ENCODE measurements around the gene SMC3.

SMC3 gene

DNA sequence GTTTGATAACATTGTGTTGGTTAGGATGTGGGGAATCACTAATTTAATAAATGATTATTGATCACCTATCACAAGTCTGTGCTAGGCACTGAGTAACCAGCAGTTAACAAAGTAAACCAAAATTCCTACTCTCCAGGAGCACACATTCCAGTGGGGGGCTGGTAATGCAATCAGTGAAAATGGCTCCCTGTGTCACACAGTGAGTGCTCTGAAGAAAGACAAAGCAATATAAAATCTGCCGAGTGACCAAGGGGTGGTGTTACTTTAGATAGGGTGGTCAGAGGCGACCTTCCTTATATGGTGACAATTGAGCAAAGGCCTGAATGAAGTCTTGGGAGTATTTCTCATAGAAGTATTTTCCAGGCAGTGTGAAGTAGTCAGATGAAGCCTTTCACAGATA is 13.6 kb upstream of the SMC3 start:
- no peaks in the 10 kb centered on the region for H3K36me3 ChIP-seq (ENCODE audit: insufficient read depth, low read length)
- H3K4me3 ChIP-seq (ENCODE audit: low read length) = no peak overlapping the region
- peaks cover 3% of the 10 kb centered on the region for H3K9me3 ChIP-seq (ENCODE audit: low read length)
- H3K27me3 ChIP-seq (ENCODE audit: insufficient read depth, low read length) = peaks cover 6% of the 10 kb centered on the region
- H3K4me1 ChIP-seq (ENCODE audit: insufficient read depth, low read length) = no peaks in the 10 kb centered on the region
- H2AFZ ChIP-seq (ENCODE audit: low read depth, low read length) = no peak overlapping the region

DNA sequence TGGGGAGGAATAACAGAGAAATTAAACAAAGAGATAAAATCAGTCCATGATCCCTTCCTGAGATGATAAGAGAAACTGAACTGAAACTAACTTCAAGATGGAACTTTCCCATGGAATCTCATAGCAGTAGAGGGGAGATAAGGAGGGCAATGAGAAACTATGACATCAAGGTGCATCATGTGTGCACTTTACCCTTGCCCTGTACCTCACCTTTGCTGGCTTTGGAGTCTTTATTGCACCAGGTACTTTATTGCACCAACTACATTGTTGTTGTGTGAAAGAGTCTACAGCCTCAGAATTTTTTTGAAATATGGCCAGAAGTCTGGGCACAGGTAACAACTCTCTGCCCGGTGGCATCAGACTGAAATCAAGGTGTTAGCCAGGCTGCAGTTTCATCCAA is 11.2 kb upstream of the SMC3 start:
- Histone ChIP-seq H3K4me3 (ENCODE audit: low read length) (no peak overlapping the region), H3K9me3 (ENCODE audit: low read length) (peaks cover 3% of the 10 kb centered on the region), H3K27me3 (ENCODE audit: insufficient read depth, low read length) (no peaks in the 10 kb centered on the region), H3K36me3 (ENCODE audit: insufficient read depth, low read length) (no peaks in the 10 kb centered on the region), H3K4me1 (ENCODE audit: insufficient read depth, low read length) (no peaks in the 10 kb centered on the region), H2AFZ (ENCODE audit: low read depth, low read length) (no peak overlapping the region)

GRCh38 chr10:110556969-110557601 is 10.4 kb upstream of the SMC3 start:
- Histone ChIP-seq H3K4me1 (ENCODE audit: insufficient read depth, low read length) (no peaks in the 10 kb centered on the region), H3K9me3 (ENCODE audit: low read length) (peaks cover 3% of the 10 kb centered on the region), H3K36me3 (ENCODE audit: insufficient read depth, low read length) (no peaks in the 10 kb centered on the region), H3K27me3 (ENCODE audit: insufficient read depth, low read length) (no peaks in the 10 kb centered on the region), H2AFZ (ENCODE audit: low read depth, low read length) (no peak overlapping the region), H3K4me3 (ENCODE audit: low read length) (no peak overlapping the region)

- no peak overlapping the region for H2AFZ ChIP-seq (ENCODE audit: low read depth, low read length)
- H3K9me3 ChIP-seq (ENCODE audit: low read length) = no peaks in the 10 kb centered on the region
- H3K36me3 ChIP-seq (ENCODE audit: insufficient read depth, low read length) = no peaks in the 10 kb centered on the region
- no peaks in the 10 kb centered on the region for H3K4me1 ChIP-seq (ENCODE audit: insufficient read depth, low read length)
- no peak overlapping the region for H3K4me3 ChIP-seq (ENCODE audit: low read length)
- no peaks in the 10 kb centered on the region for H3K27me3 ChIP-seq (ENCODE audit: insufficient read depth, low read length)
Observed at GRCh38 chr10:110558041-110558440, 9.5 kb upstream of the SMC3 start.

DNA sequence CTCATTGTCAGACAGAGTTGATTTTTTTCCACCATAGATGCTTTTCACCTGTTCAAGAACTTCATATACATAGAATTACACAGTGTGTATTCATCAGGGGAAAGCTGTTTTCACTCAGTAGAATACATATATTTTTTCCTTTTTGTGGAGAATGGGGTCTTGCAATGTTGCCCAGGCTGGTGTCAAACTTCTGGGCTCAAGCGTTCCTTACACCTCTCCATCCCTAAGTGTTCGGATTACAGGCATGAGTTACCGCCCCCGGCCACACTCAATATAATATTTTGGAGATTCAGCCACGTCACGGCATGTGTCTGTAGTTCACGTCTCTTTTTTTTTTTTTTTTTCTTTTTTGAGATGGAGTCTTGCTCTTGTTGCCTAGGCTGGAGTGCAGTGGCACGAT is 7.5 kb upstream of the SMC3 start:
- Histone ChIP-seq H2AFZ (ENCODE audit: low read depth, low read length) (no peak overlapping the region), H3K4me1 (ENCODE audit: insufficient read depth, low read length) (no peaks in the 10 kb centered on the region), H3K4me3 (ENCODE audit: low read length) (no peak overlapping the region), H3K9me3 (ENCODE audit: low read length) (no peaks in the 10 kb centered on the region), H3K36me3 (ENCODE audit: insufficient read depth, low read length) (no peaks in the 10 kb centered on the region), H3K27me3 (ENCODE audit: insufficient read depth, low read length) (no peaks in the 10 kb centered on the region)

- Histone ChIP-seq H3K4me3 (ENCODE audit: low read length) (no peak overlapping the region), H2AFZ (ENCODE audit: low read depth, low read length) (no peak overlapping the region), H3K36me3 (ENCODE audit: insufficient read depth, low read length) (no peaks in the 10 kb centered on the region), H3K27me3 (ENCODE audit: insufficient read depth, low read length) (no peaks in the 10 kb centered on the region), H3K4me1 (ENCODE audit: insufficient read depth, low read length) (peaks cover under 1% of the 10 kb centered on the region), H3K9me3 (ENCODE audit: low read length) (no peaks in the 10 kb centered on the region)
Observed at GRCh38 chr10:110561292-110561691, 6.2 kb upstream of the SMC3 start.

DNA sequence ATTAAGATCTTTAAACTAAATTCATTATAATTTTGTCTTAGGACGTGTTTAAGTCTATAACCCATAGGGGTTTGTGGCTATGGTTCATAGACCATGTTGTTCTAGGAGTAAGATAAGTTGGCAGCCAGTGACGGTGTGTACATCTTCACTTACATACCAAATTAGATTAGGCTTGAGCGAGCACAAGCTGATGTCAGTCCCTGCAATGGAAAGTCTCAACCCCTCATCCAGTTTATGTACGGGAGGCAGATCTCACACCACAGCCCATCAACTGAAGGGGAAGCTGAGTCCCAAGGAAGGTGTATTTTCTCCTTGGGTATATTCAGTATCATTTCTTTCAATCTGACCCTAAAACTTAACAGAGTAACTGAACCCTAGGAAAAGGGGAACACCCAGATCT is 5.1 kb upstream of the SMC3 start:
- Histone ChIP-seq H3K4me1 (ENCODE audit: insufficient read depth, low read length) (peaks cover 3% of the 10 kb centered on the region), H3K27me3 (ENCODE audit: insufficient read depth, low read length) (no peaks in the 10 kb centered on the region), H2AFZ (ENCODE audit: low read depth, low read length) (no peak overlapping the region), H3K9me3 (ENCODE audit: low read length) (no peaks in the 10 kb centered on the region), H3K36me3 (ENCODE audit: insufficient read depth, low read length) (no peaks in the 10 kb centered on the region), H3K4me3 (ENCODE audit: low read length) (no peak overlapping the region)

- no peak overlapping the region for H2AFZ ChIP-seq (ENCODE audit: low read depth, low read length)
- H3K36me3 ChIP-seq (ENCODE audit: insufficient read depth, low read length) = no peaks in the 10 kb centered on the region
- no peaks in the 10 kb centered on the region for H3K9me3 ChIP-seq (ENCODE audit: low read length)
- H3K4me1 ChIP-seq (ENCODE audit: insufficient read depth, low read length) = peaks cover 3% of the 10 kb centered on the region
- H3K27me3 ChIP-seq (ENCODE audit: insufficient read depth, low read length) = no peaks in the 10 kb centered on the region
- no peak overlapping the region for H3K4me3 ChIP-seq (ENCODE audit: low read length)
Observed at GRCh38 chr10:110563132-110563531, 4.4 kb upstream of the SMC3 start.

DNA sequence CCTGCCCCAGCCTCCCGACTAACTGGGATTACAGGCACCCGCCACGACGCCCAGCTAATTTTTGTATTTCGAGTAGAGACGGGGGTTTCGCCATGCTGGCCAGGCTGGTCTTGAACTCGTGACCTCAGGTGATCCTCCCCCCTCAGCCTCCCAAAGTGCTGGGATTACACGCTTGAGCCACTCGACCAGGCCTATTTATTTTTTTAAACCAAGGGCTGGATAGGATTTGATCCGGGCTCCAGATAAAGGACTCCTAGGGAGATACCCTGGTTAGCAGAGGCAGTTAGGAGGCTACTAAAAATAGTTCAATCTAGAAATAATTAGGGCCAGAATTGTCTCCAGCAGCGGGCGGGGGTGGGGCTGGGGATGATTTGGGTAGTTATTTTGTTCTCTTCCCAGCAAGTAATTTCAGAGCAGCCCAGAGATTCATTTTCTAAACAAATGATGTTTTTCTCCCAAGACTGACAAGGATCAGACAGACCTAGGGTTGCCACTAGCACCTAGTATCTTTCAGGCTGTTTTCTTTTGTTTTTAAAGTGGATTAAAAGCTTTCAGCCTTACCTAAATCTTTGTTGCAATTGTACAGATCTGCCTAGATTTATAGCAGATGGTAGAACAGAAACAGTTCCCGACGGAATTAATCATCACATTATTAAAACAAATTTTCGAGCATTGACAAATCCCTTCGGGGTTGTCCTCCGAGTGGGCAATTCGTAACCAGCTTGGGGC is 859 bp upstream of the SMC3 start:
- Histone ChIP-seq H3K4me3 (ENCODE audit: low read length) (peak overlapping the region; percentile 98), H3K36me3 (ENCODE audit: insufficient read depth, low read length) (peaks cover 20% of the 10 kb centered on the region), H3K9me3 (ENCODE audit: low read length) (no peaks in the 10 kb centered on the region), H3K27me3 (ENCODE audit: insufficient read depth, low read length) (no peaks in the 10 kb centered on the region), H2AFZ (ENCODE audit: low read depth, low read length) (peak overlapping the region; percentile 83), H3K4me1 (ENCODE audit: insufficient read depth, low read length) (peaks cover 18% of the 10 kb centered on the region)

- H3K27me3 ChIP-seq (ENCODE audit: insufficient read depth, low read length) = no peaks in the 10 kb centered on the region
- H2AFZ ChIP-seq (ENCODE audit: low read depth, low read length) = peak overlapping the region; percentile 83
- peaks cover 29% of the 10 kb centered on the region for H3K36me3 ChIP-seq (ENCODE audit: insufficient read depth, low read length)
- no peaks in the 10 kb centered on the region for H3K9me3 ChIP-seq (ENCODE audit: low read length)
- peak overlapping the region; percentile 98 for H3K4me3 ChIP-seq (ENCODE audit: low read length)
- peaks cover 24% of the 10 kb centered on the region for H3K4me1 ChIP-seq (ENCODE audit: insufficient read depth, low read length)
Observed at GRCh38 chr10:110568055-110568735, 700 bp downstream of the SMC3 start.

DNA sequence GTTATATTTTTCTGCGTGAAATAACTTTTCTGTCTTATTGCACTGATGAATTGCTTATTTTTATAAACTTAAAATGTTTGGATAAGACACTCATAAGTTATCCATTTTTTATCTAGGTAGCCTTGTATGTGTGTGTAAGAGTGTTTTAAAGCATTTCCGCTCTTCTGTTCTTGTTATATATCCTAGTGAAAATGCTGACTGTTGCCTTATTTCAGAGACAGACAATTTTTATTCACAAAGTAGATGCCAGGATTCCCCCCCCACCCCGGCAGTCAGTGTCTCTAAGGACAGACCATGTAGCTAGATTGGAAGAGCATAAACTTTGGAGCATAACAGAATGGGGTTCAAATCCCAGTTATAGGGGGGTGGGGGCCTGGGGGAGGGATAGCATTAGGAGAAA is 1.6 kb downstream of the SMC3 start:
- peaks cover 32% of the 10 kb centered on the region for H3K36me3 ChIP-seq (ENCODE audit: insufficient read depth, low read length)
- no peak overlapping the region for H2AFZ ChIP-seq (ENCODE audit: low read depth, low read length)
- no peaks in the 10 kb centered on the region for H3K27me3 ChIP-seq (ENCODE audit: insufficient read depth, low read length)
- peak overlapping the region; percentile 98 for H3K4me3 ChIP-seq (ENCODE audit: low read length)
- H3K4me1 ChIP-seq (ENCODE audit: insufficient read depth, low read length) = peaks cover 24% of the 10 kb centered on the region
- no peaks in the 10 kb centered on the region for H3K9me3 ChIP-seq (ENCODE audit: low read length)

- peaks cover 35% of the 10 kb centered on the region for H3K36me3 ChIP-seq (ENCODE audit: insufficient read depth, low read length)
- H3K4me1 ChIP-seq (ENCODE audit: insufficient read depth, low read length) = peaks cover 24% of the 10 kb centered on the region
- no peaks in the 10 kb centered on the region for H3K9me3 ChIP-seq (ENCODE audit: low read length)
- peak overlapping the region; percentile 98 for H3K4me3 ChIP-seq (ENCODE audit: low read length)
- no peak overlapping the region for H2AFZ ChIP-seq (ENCODE audit: low read depth, low read length)
- H3K27me3 ChIP-seq (ENCODE audit: insufficient read depth, low read length) = no peaks in the 10 kb centered on the region
Observed at GRCh38 chr10:110569736-110570135, 2.2 kb downstream of the SMC3 start.

- no peaks in the 10 kb centered on the region for H3K27me3 ChIP-seq (ENCODE audit: insufficient read depth, low read length)
- no peak overlapping the region for H2AFZ ChIP-seq (ENCODE audit: low read depth, low read length)
- peaks cover 24% of the 10 kb centered on the region for H3K4me1 ChIP-seq (ENCODE audit: insufficient read depth, low read length)
- H3K9me3 ChIP-seq (ENCODE audit: low read length) = no peaks in the 10 kb centered on the region
- peaks cover 50% of the 10 kb centered on the region for H3K36me3 ChIP-seq (ENCODE audit: insufficient read depth, low read length)
- no peak overlapping the region for H3K4me3 ChIP-seq (ENCODE audit: low read length)
Observed at GRCh38 chr10:110571093-110571743, 3.7 kb downstream of the SMC3 start.

All from neuron (in vitro differentiated cells).